Muscle layer of colon (tissue), 2 donors: Measurements from ENCODE around the gene FBXW5.

Source experiments
- H3K27ac ChIP-seq: one replicate; pipeline ENCODE4 v1.7.0; 2013; ENCODE audit warnings: low read depth, mild to moderate bottlenecking, low read length, moderate library complexity
- H3K27me3 ChIP-seq, 2 donors: one replicate each; pipeline ENCODE4 v1.7.0; 2013; ENCODE audit warnings: low read length in 2 of 2, mild to moderate bottlenecking in 2 of 2; ENCODE audit not compliant: insufficient read depth in 2 of 2, control insufficient read depth in 1 of 2
- H3K36me3 ChIP-seq: one replicate; pipeline ENCODE4 v1.7.0; 2013; ENCODE audit warnings: mild to moderate bottlenecking, low read length; ENCODE audit not compliant: insufficient read depth
- H3K4me1 ChIP-seq: one replicate; pipeline ENCODE4 v1.7.0; 2013; ENCODE audit warnings: mild to moderate bottlenecking, low read length; ENCODE audit not compliant: insufficient read depth
- H3K4me3 ChIP-seq, 2 donors: one replicate each; pipeline ENCODE4 v1.7.0; 2013; ENCODE audit warnings: low read length in 2 of 2, low read depth in 1 of 2, mild to moderate bottlenecking in 1 of 2, moderate library complexity in 1 of 2
- H3K9ac ChIP-seq: one replicate; pipeline ENCODE4 v1.7.0; 2013; ENCODE audit warnings: low read length
- H3K9me3 ChIP-seq: one replicate; pipeline ENCODE4 v1.7.0; 2013; ENCODE audit warnings: mild to moderate bottlenecking, low read length
- donor health status: abdominal sarcoma.
- donor health status: Adenocarcinoma of cecum.

FBXW5 gene

DNA sequence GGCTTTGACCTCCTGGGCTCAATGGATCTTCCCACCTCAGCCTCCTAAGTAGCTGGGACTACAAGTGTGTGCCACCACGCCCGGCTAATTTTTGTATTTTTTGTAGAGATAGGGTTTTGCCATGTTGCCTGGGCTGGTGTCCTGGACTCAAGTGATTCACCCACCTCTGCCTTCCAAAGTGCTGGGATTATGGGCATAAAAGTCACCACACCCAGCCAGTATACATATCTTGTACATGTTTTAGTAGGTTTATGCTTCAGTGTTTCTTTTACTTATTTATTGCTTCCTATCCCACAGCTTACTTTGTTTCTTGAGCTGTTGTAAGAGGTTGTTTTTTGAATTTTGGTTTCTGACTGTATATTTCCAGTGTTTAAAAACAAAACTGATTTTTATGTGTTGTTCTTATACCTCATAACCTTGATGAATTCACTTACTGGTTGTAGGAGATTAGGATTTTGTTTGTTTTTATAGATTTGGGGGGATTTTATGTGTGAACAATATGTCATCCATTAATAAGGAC lies 12.9 kb downstream of the FBXW5 start:
- Histone ChIP-seq H3K27me3 (no peaks in the 10 kb centered on the region), H3K36me3 (no peaks in the 10 kb centered on the region), H3K27ac (no peak overlapping the region), H3K4me3 (no peak overlapping the region), H3K4me1 (no peaks in the 10 kb centered on the region), H3K9me3 (no peaks in the 10 kb centered on the region), H3K9ac (no peak overlapping the region)

DNA sequence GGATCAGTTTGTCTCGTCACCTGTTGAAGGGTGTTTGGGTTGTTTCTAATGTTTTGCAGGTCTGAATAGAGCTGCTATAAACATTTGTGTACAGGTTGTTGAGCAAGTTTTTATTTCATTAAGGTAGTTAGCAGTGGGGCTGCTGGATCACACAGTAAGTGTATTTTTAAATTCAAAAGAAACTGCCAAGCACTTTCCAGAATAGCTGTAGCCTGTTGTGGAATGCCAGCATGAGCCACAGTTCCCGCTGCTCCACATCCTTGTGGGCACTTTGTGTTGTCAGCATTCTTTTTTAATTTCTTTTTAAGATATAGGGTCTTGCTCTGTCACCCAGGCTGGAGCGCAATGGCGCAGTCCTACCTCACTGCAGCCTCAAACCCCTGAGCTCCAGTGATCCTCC lies 14.5 kb downstream of the FBXW5 start:
- Histone ChIP-seq H3K4me1 (no peaks in the 10 kb centered on the region), H3K36me3 (peaks cover 10% of the 10 kb centered on the region), H3K9ac (no peak overlapping the region), H3K27ac (no peak overlapping the region), H3K4me3 (no peak overlapping the region), H3K9me3 (no peaks in the 10 kb centered on the region), H3K27me3 (no peaks in the 10 kb centered on the region)

DNA sequence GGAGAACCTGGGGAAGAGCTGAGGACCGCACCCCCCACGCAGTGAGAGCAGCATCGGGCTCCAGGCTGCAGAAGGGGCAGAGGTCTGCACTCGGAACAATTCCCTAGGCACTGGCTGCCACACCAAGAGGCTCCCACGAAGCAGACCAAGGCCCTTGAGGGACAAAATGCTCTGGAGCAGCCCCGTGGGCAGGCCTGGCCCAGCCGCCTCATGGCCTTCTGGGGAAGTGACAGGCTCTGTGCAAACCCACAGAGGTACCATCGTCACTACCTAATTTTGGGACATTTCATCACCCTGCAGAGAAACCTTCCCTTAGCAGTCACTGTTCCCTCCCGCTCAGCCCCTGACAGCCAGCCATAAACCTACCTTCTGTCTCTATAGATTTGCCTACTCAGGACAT lies 15.9 kb downstream of the FBXW5 start:
- no peak overlapping the region for H3K4me3 ChIP-seq
- H3K4me1 ChIP-seq, result no peaks in the 10 kb centered on the region
- H3K9me3 ChIP-seq, result no peaks in the 10 kb centered on the region
- peaks cover 10% of the 10 kb centered on the region for H3K36me3 ChIP-seq
- H3K9ac ChIP-seq, result no peak overlapping the region
- H3K27me3 ChIP-seq, result no peaks in the 10 kb centered on the region
- no peak overlapping the region for H3K27ac ChIP-seq

DNA sequence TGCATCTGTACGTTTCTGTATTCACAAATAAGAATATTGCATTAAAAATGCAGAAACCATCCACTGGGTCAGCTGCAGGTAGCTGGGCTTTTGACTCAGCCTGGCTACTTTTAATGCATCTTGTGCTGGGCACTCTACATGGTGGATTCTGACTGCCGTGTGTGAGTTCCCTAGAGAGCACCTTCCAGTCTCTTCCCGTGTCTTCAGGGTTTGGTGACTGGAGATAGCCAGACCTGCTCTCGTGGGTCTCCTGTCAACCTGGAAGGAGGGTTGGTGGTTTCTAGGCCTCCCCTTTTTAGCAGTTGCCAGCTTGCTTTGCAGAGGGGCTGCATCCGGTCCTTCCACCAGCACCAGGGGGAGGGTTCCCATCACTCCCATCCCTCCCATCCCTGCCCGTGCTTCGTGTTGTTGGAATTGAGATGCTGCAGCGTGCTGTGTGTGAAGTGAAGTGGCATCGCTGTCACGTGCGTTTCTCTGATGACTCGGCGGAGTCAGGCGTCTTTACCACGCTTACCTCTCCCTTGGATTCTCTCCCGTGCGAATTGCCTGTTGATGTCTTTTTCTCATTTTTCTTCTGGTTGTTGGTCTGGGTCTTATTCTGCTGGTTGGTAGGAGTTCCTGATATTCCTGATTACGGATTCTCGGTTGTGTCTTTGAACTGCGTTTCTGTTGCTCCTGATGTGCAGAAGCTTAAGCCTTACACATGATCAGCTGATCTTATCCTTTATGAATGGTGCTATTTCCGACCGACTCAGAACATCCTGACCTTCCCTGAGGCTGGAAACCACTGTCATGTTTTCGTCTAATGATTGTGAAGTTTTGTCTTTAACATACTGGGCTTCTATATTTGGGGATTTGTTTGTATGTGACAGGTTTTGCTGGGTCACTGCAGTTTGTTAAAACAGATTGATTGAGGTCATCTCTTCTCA lies 16.9 kb downstream of the FBXW5 start:
- H3K4me3 ChIP-seq, result no peak overlapping the region
- H3K9me3 ChIP-seq, result no peaks in the 10 kb centered on the region
- H3K4me1 ChIP-seq, result no peaks in the 10 kb centered on the region
- no peaks in the 10 kb centered on the region for H3K27me3 ChIP-seq
- peaks cover 10% of the 10 kb centered on the region for H3K36me3 ChIP-seq
- H3K9ac ChIP-seq, result no peak overlapping the region
- no peak overlapping the region for H3K27ac ChIP-seq

DNA sequence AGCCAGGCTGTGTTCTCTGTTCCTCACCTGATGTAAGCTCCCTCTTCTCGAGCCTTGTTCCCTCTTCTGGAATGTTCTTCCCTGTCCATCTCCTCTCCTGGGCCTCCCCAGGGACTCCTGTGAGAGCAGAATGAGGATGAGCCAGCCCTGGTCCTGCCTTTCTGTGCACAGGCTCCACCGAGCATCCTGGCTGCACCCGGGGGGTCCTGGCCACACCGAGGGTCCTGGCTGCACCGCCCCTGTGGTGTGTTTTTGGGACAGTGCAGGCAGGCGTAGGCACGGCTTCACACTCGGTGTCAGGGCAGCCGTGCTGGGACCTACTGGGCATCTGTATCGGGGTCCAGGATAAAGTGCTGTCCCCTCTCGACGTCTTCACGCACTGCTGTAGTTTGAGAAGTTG lies 17.8 kb downstream of the FBXW5 start:
- H3K4me1 ChIP-seq, result no peaks in the 10 kb centered on the region
- H3K36me3 ChIP-seq, result peaks cover 10% of the 10 kb centered on the region

DNA sequence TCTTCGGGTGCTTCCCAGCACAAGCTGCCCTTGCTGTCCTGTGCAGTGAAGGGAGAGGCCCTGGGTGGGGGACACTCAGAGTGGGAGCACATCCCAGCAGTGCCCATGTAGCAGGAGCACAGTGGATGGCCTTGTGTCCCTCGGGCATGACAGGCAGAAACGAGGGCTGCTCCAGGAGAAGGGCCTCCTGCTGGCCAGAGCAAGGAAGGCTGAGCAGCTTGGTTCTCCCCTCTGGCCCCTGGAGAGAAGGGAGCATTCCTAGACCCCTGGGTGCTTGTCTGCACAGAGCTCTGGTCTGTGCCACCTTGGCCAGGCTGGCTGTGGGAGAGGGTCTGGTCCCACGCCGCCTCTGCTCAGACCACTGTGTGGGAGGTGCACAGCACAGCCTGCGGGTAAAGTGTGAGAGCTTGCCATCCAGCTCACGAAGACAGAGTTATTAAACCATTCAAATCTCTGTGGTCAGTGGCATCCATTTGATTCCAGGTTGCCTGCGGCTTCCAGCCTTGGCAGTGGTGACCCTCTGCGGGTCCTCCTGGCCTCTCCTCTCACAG lies 18.3 kb downstream of the FBXW5 start:
- Histone ChIP-seq H3K36me3 (peaks cover 10% of the 10 kb centered on the region), H3K4me3 (no peak overlapping the region), H3K9me3 (no peaks in the 10 kb centered on the region), H3K27me3 (no peaks in the 10 kb centered on the region), H3K4me1 (no peaks in the 10 kb centered on the region), H3K9ac (no peak overlapping the region), H3K27ac (no peak overlapping the region)

More for the DNA sequence above, 17.8 kb downstream of the FBXW5 start:
- no peaks in the 10 kb centered on the region for H3K27me3 ChIP-seq
- no peaks in the 10 kb centered on the region for H3K9me3 ChIP-seq
- H3K27ac ChIP-seq, result no peak overlapping the region
- no peak overlapping the region for H3K4me3 ChIP-seq
- H3K9ac ChIP-seq, result no peak overlapping the region

DNA sequence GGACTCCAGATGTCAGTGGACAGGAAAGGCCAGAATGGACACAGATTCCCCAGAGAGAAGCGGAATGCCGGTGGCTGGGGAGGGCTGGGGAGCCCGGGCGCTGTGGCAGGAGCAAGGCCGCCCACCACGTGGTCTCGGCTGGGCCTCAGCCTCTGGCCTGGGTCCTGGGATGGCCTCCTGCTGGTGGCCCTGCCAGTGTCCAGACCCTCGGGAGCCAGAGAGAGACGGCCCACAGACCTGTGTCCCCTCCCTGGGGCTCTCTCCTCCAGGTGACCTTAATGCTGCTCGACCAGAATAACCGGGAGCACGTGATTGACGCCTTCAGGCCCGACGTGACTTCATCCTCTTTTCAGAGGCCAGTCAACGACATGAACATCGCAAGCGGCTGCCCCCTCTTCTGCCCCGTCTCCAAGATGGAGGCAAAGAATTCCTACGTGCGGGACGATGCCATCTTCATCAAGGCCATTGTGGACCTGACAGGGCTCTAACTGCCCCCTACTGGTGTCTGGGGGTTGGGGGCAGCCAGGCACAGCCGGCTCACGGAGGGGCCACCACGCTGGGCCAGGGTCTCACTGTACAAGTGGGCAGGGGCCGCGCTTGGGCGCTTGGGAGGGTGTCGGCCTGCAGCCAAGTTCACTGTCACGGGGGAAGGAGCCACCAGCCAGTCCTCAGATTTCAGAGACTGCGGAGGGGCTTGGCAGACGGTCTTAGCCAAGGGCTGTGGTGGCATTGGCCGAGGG lies 19.0 kb downstream of the FBXW5 start:
- Histone ChIP-seq H3K27me3 (no peaks in the 10 kb centered on the region), H3K4me3 (no peak overlapping the region), H3K27ac (no peak overlapping the region), H3K36me3 (peaks cover 17% of the 10 kb centered on the region), H3K9me3 (no peaks in the 10 kb centered on the region), H3K9ac (no peak overlapping the region), H3K4me1 (no peaks in the 10 kb centered on the region)

DNA sequence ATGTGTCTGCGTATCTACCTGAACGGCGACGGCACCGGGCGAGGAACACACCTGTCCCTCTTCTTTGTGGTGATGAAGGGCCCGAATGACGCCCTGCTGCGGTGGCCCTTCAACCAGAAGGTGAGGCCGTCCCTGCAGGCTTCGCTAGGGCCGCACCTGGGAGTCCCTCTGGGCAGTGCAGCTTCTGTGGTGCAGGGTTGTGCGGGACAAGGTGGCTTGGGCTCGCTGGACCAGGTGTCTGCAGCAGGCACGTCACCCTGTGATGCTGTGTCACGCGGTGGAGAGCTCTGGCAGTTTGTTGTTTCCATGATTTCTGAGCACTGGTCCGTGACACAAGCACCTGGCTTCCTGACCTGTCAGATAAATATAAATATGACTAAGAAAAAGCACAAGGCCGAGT lies 20.7 kb downstream of the FBXW5 start:
- Histone ChIP-seq H3K9me3 (no peaks in the 10 kb centered on the region), H3K9ac (no peak overlapping the region), H3K36me3 (peaks cover 27% of the 10 kb centered on the region), H3K27me3 (no peaks in the 10 kb centered on the region), H3K27ac (no peak overlapping the region), H3K4me1 (no peaks in the 10 kb centered on the region), H3K4me3 (no peak overlapping the region)

DNA sequence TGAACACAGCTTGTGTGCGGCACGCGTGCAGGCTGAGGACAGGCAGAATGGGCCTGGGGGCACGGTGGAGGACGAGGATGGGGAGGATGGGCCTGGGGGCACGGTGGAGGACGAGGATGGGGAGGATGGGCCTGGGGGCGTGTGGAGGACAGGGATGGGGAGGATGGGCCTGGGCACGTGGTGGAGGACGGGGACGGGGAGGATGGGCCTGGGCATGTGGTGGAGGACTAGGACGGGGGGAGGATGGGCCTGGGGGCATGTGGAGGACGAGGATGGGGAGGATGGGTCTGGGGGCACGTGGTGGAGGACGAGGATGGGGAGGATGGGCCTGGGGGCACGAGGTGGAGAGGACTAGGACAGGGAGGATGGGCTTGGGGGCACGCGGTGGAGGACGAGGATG lies 22.0 kb downstream of the FBXW5 start:
- Histone ChIP-seq H3K9ac (no peak overlapping the region), H3K27ac (no peak overlapping the region), H3K9me3 (no peaks in the 10 kb centered on the region), H3K36me3 (peaks cover 28% of the 10 kb centered on the region), H3K4me1 (no peaks in the 10 kb centered on the region), H3K27me3 (no peaks in the 10 kb centered on the region), H3K4me3 (no peak overlapping the region)

DNA sequence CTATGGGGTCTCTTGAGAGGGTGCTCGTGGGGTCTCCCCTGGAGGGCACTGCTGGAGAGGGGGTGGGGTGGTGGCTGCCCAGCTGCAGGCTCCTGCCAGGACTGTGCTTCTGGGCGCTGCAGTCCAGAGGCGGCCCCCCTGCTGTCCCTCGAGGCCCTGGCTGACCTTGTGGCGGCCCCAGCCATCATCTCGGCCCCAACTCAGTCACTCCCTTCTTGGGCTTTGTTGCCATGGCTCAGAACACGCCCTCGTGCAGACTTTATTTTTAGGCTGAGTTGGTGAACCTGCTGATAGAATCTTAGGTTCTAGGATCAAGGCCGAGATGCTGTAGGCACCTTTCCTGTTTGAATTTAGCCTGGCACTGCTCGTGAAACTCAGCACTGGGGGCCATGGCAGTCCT lies 22.8 kb downstream of the FBXW5 start:
- Histone ChIP-seq H3K4me1 (no peaks in the 10 kb centered on the region), H3K9ac (no peak overlapping the region), H3K9me3 (no peaks in the 10 kb centered on the region), H3K36me3 (peaks cover 32% of the 10 kb centered on the region), H3K27me3 (no peaks in the 10 kb centered on the region), H3K27ac (no peak overlapping the region), H3K4me3 (no peak overlapping the region)

DNA sequence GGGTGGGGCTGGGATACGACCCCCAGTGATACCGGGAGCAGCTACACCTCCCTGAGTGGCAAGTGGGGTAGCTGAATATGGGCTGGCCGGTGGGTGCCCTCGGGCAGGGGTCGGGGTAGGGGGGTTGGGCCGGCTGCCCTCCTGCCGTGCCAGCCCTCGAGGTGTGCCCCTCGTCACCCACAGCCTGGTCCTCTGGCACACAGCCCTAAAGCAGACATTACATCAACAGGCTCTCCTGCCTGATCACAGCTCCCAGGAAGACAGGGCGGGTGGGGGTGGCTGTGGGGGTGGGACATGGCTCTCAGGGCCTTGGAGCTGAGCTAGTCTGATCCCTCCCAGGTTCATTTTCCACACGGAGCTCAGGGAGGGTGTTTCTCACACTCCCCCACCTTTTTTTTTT lies 23.2 kb downstream of the FBXW5 start:
- Histone ChIP-seq H3K4me1 (no peaks in the 10 kb centered on the region), H3K36me3 (peaks cover 36% of the 10 kb centered on the region), H3K27ac (no peak overlapping the region), H3K27me3 (no peaks in the 10 kb centered on the region), H3K4me3 (no peak overlapping the region), H3K9me3 (no peaks in the 10 kb centered on the region), H3K9ac (no peak overlapping the region)
